Trophoblast cell (in vitro differentiated cells and primary cell): ENCODE results near the gene INPP5J.

Experiments
- DNase-seq, 2 donors: peaks; one replicate each; pipeline ENCODE4 v3.0.0-alpha.2; 2016
- H2AFZ ChIP-seq: 2 replicates; pipeline ENCODE4 v1.6.1; 2013; ENCODE audit warnings: low read length, moderate library complexity, mild to moderate bottlenecking; ENCODE audit not compliant: insufficient read depth, poor library complexity
- H2AK5ac ChIP-seq: 2 replicates; pipeline ENCODE4 v1.6.1; 2013; ENCODE audit warnings: mild to moderate bottlenecking, low read length
- H2BK120ac ChIP-seq: 2 replicates; pipeline ENCODE4 v1.6.1; 2013; ENCODE audit warnings: low read length, mild to moderate bottlenecking, moderate library complexity; ENCODE audit not compliant: insufficient read depth, poor library complexity
- H2BK12ac ChIP-seq: 2 replicates; pipeline ENCODE4 v1.6.1; 2013; ENCODE audit warnings: mild to moderate bottlenecking, low read length, moderate library complexity
- H2BK5ac ChIP-seq: 2 replicates; pipeline ENCODE4 v1.6.1; 2013; ENCODE audit warnings: low read length, low read depth, moderate library complexity, mild to moderate bottlenecking; ENCODE audit not compliant: poor library complexity
- H3K14ac ChIP-seq: 2 replicates; pipeline ENCODE4 v1.6.1; 2013; ENCODE audit warnings: mild to moderate bottlenecking, low read length
- H3K18ac ChIP-seq: 2 replicates; pipeline ENCODE4 v1.6.1; 2013; ENCODE audit warnings: mild to moderate bottlenecking, low read length
- H3K23ac ChIP-seq: 2 replicates; pipeline ENCODE4 v1.6.1; 2013; ENCODE audit warnings: low read length
- H3K27ac ChIP-seq: 2 replicates; pipeline ENCODE4 v1.5.1; 2013; ENCODE audit warnings: low read depth, mild to moderate bottlenecking, inconsistent platforms, low read length, moderate library complexity
- H3K27me3 ChIP-seq: 2 replicates; pipeline ENCODE4 v1.6.1; 2013; ENCODE audit warnings: inconsistent platforms, mild to moderate bottlenecking, low read length, moderate library complexity; ENCODE audit not compliant: insufficient read depth
- H3K36me3 ChIP-seq, 2 experiments: 1 replicate in 1 of 2; 2 replicates in 1 of 2; pipeline ENCODE4 v1.6.1; 2013; ENCODE audit warnings: low read length in 2 of 2, mild to moderate bottlenecking in 2 of 2, moderate library complexity in 1 of 2; ENCODE audit not compliant: insufficient read depth in 2 of 2, control insufficient read depth in 1 of 2
- H3K4ac ChIP-seq: 2 replicates; pipeline ENCODE4 v1.6.1; 2013; ENCODE audit warnings: low read depth, mild to moderate bottlenecking, low read length, moderate library complexity
- H3K4me1 ChIP-seq, 2 experiments: 1 replicate in 1 of 2; 2 replicates in 1 of 2; pipeline ENCODE4 v1.6.1; 2013; ENCODE audit warnings: low read length in 2 of 2, mild to moderate bottlenecking in 2 of 2, moderate library complexity in 1 of 2; ENCODE audit not compliant: insufficient read depth in 2 of 2, control insufficient read depth in 1 of 2
- H3K4me2 ChIP-seq: 2 replicates; pipeline ENCODE4 v1.6.1; 2013; ENCODE audit warnings: inconsistent platforms, mild to moderate bottlenecking, low read length, moderate library complexity
- H3K4me3 ChIP-seq: 2 replicates; pipeline ENCODE4 v1.5.1; 2013; ENCODE audit warnings: mild to moderate bottlenecking, low read depth, low read length, inconsistent platforms
- H3K79me1 ChIP-seq: one replicate; pipeline ENCODE4 v1.6.1; 2013; ENCODE audit warnings: low read length
- H3K79me2 ChIP-seq: 2 replicates; pipeline ENCODE4 v1.6.1; 2013; ENCODE audit warnings: low read length, mild to moderate bottlenecking; ENCODE audit not compliant: control insufficient read depth, insufficient read depth, poor library complexity
- H3K9ac ChIP-seq: 2 replicates; pipeline ENCODE4 v1.6.1; 2013; ENCODE audit warnings: mild to moderate bottlenecking, low read length
- H3K9me3 ChIP-seq: 2 replicates; pipeline ENCODE4 v1.6.1; 2013; ENCODE audit warnings: low read depth, mild to moderate bottlenecking, control low read depth, inconsistent platforms, low read length; ENCODE audit not compliant: insufficient read depth
- H4K12ac ChIP-seq: 2 replicates; pipeline ENCODE4 v1.6.1; 2013; ENCODE audit warnings: low read depth, mild to moderate bottlenecking, low read length, moderate library complexity
- H4K8ac ChIP-seq: 2 replicates; pipeline ENCODE4 v1.6.1; 2013; ENCODE audit warnings: low read depth, mild to moderate bottlenecking, low read length, moderate library complexity
- H4K91ac ChIP-seq: one replicate; pipeline ENCODE4 v1.6.1; 2013; ENCODE audit warnings: low read depth, mild to moderate bottlenecking, low read length, moderate library complexity
- WGBS: extraction: QIAGEN DNeasy Blood & Tissue Kit; methylation state at CpG from one replicate; pipeline ENCODE4 v1.1.7; 2013; ENCODE audit warnings: missing lambda C conversion rate; ENCODE audit not compliant: insufficient read length, insufficient coverage; ENCODE audit errors: extremely low coverage; 5-methylcytosine and 5-hydroxymethylcytosine counted together

INPP5J gene

GRCh38 chr22:31144223-31144622 is 21.5 kb downstream of the INPP5J start:
- Histone ChIP-seq H3K79me1 (peaks cover 1% of the 10 kb centered on the region), H2BK5ac (no peak overlapping the region), H3K4me2 (no peak overlapping the region), H3K4me1 (peaks cover 1 to 3% of the 10 kb centered on the region in 2 experiments), H4K8ac (no peak overlapping the region), H3K36me3 (no peaks in the 10 kb centered on the region), H3K27me3 (no peaks in the 10 kb centered on the region), H3K4ac (no peak overlapping the region), H3K18ac (no peak overlapping the region), H3K14ac (no peak overlapping the region), H3K79me2 (no peaks in the 10 kb centered on the region), H2AK5ac (no peak overlapping the region), H3K9ac (no peak overlapping the region), H2AFZ (no peak overlapping the region), H3K23ac (no peak overlapping the region), H2BK120ac (no peak overlapping the region), H3K9me3 (no peaks in the 10 kb centered on the region), H3K27ac (no peak overlapping the region), H4K12ac (no peak overlapping the region), H3K4me3 (no peak overlapping the region), H4K91ac (no peak overlapping the region), H2BK12ac (no peak overlapping the region)
- DNase-seq = peak; percentile 35 to 81

- H3K36me3 ChIP-seq = no peaks in the 10 kb centered on the region
- no CpG with 5 or more reads among the region's 1 CpG for WGBS
Measured at GRCh38 chr22:31148488-31148887, 25.7 kb downstream of the INPP5J start.

GRCh38 chr22:31148953-31149627 is 26.3 kb downstream of the INPP5J start:
- Histone ChIP-seq H2BK5ac (peak overlapping the region; percentile 53), H3K27ac (peak overlapping the region; percentile 77), H4K91ac (peak overlapping the region; percentile 59), H2AK5ac (no peak overlapping the region), H2BK120ac (peak overlapping the region; percentile 26), H3K14ac (peak overlapping the region; percentile 6), H3K4ac (no peak overlapping the region), H3K79me2 (no peaks in the 10 kb centered on the region), H2AFZ (no peak overlapping the region), H4K8ac (peak overlapping the region; percentile 15), H2BK12ac (peak overlapping the region; percentile 34), H3K4me2 (no peak overlapping the region), H3K27me3 (no peaks in the 10 kb centered on the region), H4K12ac (no peak overlapping the region), H3K18ac (peak overlapping the region; percentile 7), H3K9me3 (no peaks in the 10 kb centered on the region), H3K4me1 (peaks cover 5 to 13% of the 10 kb centered on the region in 2 experiments), H3K36me3 (no peaks in the 10 kb centered on the region), H3K79me1 (peaks cover 3% of the 10 kb centered on the region), H3K23ac (no peak overlapping the region), H3K4me3 (no peak overlapping the region), H3K9ac (no peak overlapping the region)
- DNase-seq = peak; percentile 64 to 74
- no CpG with 5 or more reads among the region's 5 CpGs for WGBS

More at GRCh38 chr22:31148488-31148887, 25.7 kb downstream of the INPP5J start:
- H2BK5ac ChIP-seq = no peak overlapping the region
- peak overlapping the region; percentile 15 for H2AFZ ChIP-seq
- H2AK5ac ChIP-seq = no peak overlapping the region
- H3K27me3 ChIP-seq = no peaks in the 10 kb centered on the region
- no peak overlapping the region for H3K4me3 ChIP-seq
- no peak overlapping the region for H4K91ac ChIP-seq
- no peak overlapping the region for H4K12ac ChIP-seq
- H3K18ac ChIP-seq = no peak overlapping the region
- no peak overlapping the region for H2BK12ac ChIP-seq
- peaks cover 5 to 13% of the 10 kb centered on the region in 2 experiments for H3K4me1 ChIP-seq
- H3K14ac ChIP-seq = no peak overlapping the region
- H4K8ac ChIP-seq = peak overlapping the region; percentile 27
- H3K9me3 ChIP-seq = no peaks in the 10 kb centered on the region
- H3K4ac ChIP-seq = no peak overlapping the region
- H3K27ac ChIP-seq = peak overlapping the region; percentile 20
- H3K79me1 ChIP-seq = peaks cover 3% of the 10 kb centered on the region
- H3K23ac ChIP-seq = no peak overlapping the region
- H3K4me2 ChIP-seq = no peak overlapping the region
- no peak overlapping the region for H2BK120ac ChIP-seq
- H3K9ac ChIP-seq = no peak overlapping the region
- H3K79me2 ChIP-seq = no peaks in the 10 kb centered on the region
- peak; percentile 3 to 38 for DNase-seq

DNA sequence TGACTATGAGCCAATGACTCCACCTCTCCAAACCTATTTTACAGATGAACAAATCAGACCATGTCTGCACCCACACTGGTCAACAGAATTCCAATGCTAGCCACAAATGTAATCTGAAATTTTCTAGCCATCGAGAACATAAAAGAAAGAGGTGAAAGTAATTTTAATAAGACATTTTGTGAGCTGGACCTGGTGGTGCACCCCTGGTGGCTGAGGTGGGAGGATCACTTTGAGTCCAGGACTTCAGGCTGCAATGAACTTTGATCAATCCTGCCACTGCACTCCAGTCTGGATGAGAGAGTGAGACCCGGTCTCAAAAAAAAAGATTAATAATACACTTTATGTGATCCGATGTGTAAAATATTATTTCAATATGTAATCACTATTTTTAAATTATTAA is 27.8 kb downstream of the INPP5J start:
- H3K27me3 ChIP-seq = no peaks in the 10 kb centered on the region
- no peak overlapping the region for H3K23ac ChIP-seq
- H2BK12ac ChIP-seq = peak overlapping the region; percentile 37
- H3K4ac ChIP-seq = no peak overlapping the region
- no peak overlapping the region for H3K9ac ChIP-seq
- peak overlapping the region; percentile 84 for H2BK120ac ChIP-seq
- H3K27ac ChIP-seq = no peak overlapping the region
- H3K4me3 ChIP-seq = no peak overlapping the region
- H2BK5ac ChIP-seq = peak overlapping the region; percentile 54
- DNase-seq = no peak
- H3K4me1 ChIP-seq = peaks cover 5 to 13% of the 10 kb centered on the region in 2 experiments
- H4K12ac ChIP-seq = no peak overlapping the region
- H3K9me3 ChIP-seq = no peaks in the 10 kb centered on the region
- H4K91ac ChIP-seq = peak overlapping the region; percentile 70
- no CpG with 5 or more reads among the region's 3 CpGs for WGBS
- no peak overlapping the region for H2AFZ ChIP-seq
- no peak overlapping the region for H2AK5ac ChIP-seq
- H4K8ac ChIP-seq = peak overlapping the region; percentile 59
- peak overlapping the region; percentile 1 for H3K14ac ChIP-seq
- no peak overlapping the region for H3K4me2 ChIP-seq
- no peaks in the 10 kb centered on the region for H3K79me2 ChIP-seq
- no peak overlapping the region for H3K18ac ChIP-seq
- H3K79me1 ChIP-seq = peaks cover 3% of the 10 kb centered on the region
- H3K36me3 ChIP-seq = no peaks in the 10 kb centered on the region
